ENCODE measurements around the gene TLK1.
A peak's percentile ranks its signal among the peaks of the same experiment; 100 is the strongest.

Gene TLK1

DNA sequence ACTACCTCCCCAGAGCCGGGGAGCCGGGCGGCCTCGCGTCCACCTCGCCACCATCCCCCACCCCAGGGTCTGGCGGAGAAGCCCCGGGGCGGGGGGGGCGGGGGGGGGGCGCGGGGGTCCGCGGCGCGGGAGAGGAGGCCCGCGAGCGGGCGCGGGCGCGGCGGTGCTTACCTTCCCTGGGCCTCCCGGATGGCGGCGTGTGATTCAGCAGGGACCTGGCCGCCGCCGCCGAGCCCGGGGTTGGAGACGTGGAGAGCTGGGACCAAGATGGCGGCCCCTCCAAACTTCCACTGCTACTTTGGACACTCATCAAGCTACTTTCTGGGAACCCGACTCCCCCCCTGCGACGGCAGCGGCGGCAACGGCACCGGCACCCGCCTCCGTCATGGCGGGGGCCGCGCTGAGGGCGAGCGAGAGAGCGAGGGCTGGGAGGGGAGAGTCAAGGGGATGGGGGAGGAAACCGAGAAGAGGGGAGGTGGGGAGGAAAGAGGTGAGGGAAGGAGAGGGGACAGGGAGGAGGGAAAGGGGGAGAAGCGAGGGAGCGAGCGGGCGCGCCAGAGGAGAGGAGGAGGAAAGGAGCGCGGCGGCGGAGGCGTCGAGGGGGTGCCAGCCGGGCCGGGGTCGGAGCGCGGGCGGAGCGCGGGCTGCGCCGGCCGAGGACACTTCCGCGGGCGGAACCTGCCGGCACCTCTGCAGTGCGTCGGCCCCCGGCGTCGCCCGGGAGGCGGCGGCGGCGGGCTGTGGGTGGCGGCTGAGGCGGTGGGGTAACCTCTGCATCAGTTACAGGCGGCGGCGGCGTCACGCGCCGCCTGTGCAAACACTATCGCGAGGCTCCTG, at the start of gene TLK1:
TSS of gene TLK1 (minus strand) at position 775 of the 837 bp plus-strand sequence. CDS start at position 310, 465 bp downstream.
- peak; percentile 76 for DNase-seq (ENCODE audit: low spot score)

DNA sequence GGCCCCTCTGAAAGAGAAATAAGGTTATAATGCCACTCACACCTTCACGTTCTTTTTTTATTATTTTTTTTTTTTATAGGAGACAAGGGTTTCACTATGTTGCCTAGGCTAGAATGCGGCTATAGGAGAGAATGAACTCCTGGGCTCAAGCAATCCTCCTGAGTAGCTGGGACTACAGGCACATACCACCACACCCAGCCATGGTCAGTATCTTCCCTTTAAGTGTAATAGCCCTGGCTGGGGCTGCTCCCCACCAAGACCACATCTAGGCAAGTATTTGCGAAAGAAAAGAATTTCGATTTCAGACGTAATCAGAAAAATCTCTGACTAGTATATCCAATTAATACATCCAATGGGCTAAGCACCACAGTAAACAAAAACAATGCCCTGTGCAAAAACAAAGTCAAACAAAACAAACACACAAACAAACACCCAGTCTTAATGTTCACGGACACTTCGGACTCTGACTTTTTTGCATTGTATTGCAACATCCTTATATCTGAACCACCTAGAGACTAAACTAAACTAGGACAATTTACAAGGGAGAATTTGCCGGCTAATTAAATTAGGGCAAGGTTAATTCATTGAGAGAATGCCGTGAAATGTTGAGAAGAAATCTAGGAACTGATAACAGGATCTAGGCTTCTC, 49.6 kb upstream of the TLK1 start:
- DNase-seq (ENCODE audit: low spot score), result no peak

- DNase-seq (ENCODE audit: low spot score), result no peak
Measured at GRCh38 chr2:171208657-171209056, 48.0 kb upstream of the TLK1 start.

DNA sequence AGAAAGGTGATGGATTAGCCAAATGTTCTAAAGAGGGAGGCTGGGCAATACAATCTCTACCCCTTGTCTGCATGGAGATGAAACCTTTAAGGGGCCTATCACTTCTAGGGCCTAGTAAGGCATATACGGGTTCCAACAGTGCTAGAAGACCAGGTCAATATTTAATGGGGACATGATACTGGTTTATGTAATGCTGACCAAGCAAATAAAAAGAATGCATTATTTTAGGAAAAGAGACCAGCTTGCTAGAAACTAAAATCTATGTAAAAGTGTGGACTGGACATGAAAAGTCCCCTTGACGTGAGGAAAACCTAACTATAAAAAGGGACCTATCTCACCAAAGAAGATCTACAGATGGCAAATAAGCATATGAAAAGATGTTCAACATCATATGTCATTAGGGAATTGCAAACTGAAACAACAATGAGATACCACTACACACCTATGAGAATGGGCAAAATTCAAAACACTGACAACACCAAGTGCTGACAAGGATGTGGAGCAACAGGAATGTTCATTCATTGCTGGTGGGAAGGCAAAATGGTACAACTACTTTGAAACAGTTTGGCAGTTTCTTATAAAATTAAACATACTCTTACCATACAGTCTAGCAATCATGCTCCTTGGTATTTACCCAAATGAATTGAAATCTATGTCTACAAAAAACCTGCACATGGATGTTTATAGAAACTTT, 45.9 kb upstream of the TLK1 start:
- no peak for DNase-seq (ENCODE audit: low spot score)

GRCh38 chr2:171205551-171205950, 44.9 kb upstream of the TLK1 start:
- DNase-seq (ENCODE audit: low spot score), result no peak

DNA sequence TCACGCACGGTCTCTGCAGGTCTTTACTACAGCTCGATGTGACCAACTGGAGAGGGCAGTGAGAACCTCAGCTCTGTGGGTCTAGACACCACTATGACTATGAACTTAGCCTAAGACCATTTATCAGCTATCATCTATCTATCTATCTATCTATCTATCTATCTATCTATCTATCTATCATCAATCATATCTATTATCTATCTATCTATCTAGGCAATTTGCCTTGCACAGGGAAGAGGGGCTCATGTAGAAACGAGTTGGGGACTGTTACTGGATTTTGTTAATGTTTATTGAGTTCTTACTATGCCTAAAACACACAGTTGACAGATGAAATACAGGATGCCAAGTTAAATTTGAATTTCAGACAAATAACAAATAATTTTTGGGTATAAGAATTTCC, 41.1 kb upstream of the TLK1 start:
- DNase-seq (ENCODE audit: low spot score), result no peak

- DNase-seq (ENCODE audit: low spot score), result no peak
Measured at GRCh38 chr2:171201271-171201670, 40.6 kb upstream of the TLK1 start.

DNA sequence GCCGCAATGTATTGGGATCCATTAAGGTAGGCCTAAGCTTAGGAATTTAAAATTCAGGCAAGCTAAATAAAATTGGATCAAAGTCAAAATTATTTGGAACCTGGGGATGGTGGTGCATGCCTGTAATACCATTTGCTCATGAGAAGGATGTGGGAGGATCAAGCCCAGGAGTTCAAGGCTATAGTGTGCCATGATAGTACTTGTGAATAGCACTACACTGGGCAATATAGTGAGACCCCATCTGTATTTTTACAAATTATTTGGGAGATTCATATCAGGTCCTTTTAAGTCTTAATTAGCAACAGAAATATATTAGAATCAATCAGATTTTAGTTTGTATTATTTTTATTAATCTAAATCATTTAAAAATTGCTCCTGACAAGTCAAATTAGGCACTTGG, 39.8 kb upstream of the TLK1 start:
- no peak for DNase-seq (ENCODE audit: low spot score)

- no peak for DNase-seq (ENCODE audit: low spot score)
Measured at GRCh38 chr2:171191021-171191420, 30.3 kb upstream of the TLK1 start.

DNA sequence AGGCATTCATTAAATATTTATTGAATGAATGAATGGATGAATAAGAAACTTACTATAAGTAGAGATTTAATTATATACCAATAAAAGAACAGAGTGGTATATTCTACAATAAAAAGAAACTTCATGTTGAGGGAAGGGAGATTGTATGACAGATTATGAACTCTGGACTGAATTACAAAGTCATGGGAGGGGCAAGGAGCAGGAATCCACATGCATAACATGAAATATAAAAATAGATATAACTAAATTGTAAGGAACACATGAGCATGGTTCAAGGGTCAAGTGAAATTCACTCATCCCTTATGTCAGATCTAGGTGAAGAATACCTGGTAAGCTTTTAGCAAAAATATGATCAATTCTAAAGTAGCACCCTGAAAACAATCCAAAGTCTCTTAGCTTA, 27.1 kb upstream of the TLK1 start:
- DNase-seq (ENCODE audit: low spot score), result no peak

- no peak for DNase-seq (ENCODE audit: low spot score)
Measured at GRCh38 chr2:171187177-171187576, 26.5 kb upstream of the TLK1 start.

GRCh38 chr2:171185941-171186340, 25.2 kb upstream of the TLK1 start:
- peak; percentile 76 for DNase-seq (ENCODE audit: low spot score)

GRCh38 chr2:171185165-171185818, 24.6 kb upstream of the TLK1 start:
- no peak for DNase-seq (ENCODE audit: low spot score)

GRCh38 chr2:171181064-171182049, 20.7 kb upstream of the TLK1 start:
- no peak for DNase-seq (ENCODE audit: low spot score)

GRCh38 chr2:171180229-171180930, 19.7 kb upstream of the TLK1 start:
- DNase-seq (ENCODE audit: low spot score), result no peak

GRCh38 chr2:171178993-171179392, 18.3 kb upstream of the TLK1 start:
- DNase-seq (ENCODE audit: low spot score), result no peak

DNA sequence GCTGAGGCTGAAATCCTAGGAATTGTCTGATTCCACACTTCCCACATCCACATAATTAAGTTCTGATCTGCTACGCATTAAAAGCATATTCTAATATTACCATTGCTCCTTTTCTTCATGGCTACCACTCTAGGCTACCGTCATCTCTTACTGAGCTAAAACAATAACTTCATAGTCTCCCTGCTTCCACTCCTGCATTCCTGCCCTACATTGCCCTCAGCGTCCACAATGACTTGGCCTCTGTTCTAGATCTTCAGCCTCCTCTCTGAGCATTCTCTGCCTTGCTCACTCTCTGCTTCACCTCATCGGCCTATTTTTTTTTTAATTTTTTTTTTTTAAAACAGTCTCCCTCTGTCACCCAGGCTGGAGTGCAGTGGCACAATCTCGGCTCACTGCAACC, 15.8 kb upstream of the TLK1 start:
- no peak for DNase-seq (ENCODE audit: low spot score)

DNA sequence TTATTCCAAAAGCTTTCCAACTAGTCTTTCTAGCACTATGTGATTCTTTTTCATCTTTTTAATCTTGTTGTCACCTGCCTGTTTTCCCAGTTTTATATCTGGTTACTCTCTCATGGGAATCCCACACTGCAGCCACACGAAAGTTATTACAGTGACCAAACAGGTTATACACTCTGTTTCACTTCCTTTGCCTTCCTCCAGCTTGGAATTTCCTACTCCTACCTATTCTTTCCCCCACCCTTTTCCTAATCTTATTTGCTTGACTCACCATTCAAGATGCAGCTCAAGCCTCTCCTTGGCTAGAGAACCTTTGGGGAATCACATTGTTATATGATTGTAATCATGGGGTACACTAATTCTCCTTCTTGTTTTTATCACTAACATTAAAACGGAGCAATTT, 13.4 kb upstream of the TLK1 start:
- no peak for DNase-seq (ENCODE audit: low spot score)

GRCh38 chr2:171173087-171173486, 12.4 kb upstream of the TLK1 start:
- DNase-seq (ENCODE audit: low spot score), result no peak

DNA sequence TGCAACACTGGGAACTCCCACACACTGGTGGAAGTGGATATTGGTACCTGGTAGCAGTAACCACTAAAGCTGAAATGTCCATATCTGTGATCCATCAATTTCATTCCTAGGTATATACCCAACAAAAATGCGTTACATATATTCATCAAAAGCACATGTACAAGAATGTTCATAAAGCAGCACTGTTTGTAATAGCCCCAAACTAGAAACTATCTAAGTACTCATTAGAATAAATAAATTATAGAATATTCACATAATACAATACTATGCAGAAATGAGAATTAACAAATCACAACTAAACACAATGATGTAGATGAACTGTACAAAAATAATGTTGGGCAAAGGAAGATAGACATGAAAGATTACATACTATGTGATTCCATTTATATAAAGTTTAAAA, 11.1 kb upstream of the TLK1 start:
- DNase-seq (ENCODE audit: low spot score), result no peak

- no peak for DNase-seq (ENCODE audit: low spot score)
Measured at GRCh38 chr2:171169839-171170238, 9.1 kb upstream of the TLK1 start.

Data from AG20443 (cell line).